Measurements from ENCODE around the gene THOP1.

THOP1 gene

GRCh38 chr19:2768365-2769132 is 16.8 kb upstream of the THOP1 start:
- DNase-seq (ENCODE audit: low read depth) = no peak
- H3K4me3 ChIP-seq (replicated peaks; ENCODE audit: low read depth, low read length) = no peak overlapping the region
- no peak for TF ChIP-seq CTCF (IDR thresholded peaks at IDR 0.05; ENCODE audit: low read length, missing control alignments)

DNA sequence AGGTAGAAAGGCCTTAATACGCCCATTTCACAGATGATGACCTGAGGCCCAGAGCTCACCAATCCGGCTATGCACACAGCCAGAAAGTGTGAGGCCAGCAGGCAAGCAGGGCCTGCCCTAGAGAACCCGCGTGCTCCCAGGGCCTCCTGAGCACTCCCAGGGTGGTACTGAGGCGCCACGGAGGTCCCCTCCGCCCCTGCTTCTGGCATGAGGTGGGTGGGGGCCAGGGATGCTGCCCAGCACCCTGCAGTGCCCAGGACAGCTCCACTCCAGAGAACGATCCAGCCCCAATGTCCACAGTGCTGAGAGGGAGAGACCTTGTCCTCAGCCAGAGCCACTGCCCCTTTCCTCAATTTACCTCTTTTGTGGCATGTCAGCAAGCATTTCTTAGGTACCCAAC is 16.1 kb upstream of the THOP1 start:
- TF ChIP-seq CTCF (IDR thresholded peaks at IDR 0.05; ENCODE audit: low read length, missing control alignments) = no peak
- DNase-seq (ENCODE audit: low read depth) = no peak
- H3K4me3 ChIP-seq (replicated peaks; ENCODE audit: low read depth, low read length) = no peak overlapping the region

DNA sequence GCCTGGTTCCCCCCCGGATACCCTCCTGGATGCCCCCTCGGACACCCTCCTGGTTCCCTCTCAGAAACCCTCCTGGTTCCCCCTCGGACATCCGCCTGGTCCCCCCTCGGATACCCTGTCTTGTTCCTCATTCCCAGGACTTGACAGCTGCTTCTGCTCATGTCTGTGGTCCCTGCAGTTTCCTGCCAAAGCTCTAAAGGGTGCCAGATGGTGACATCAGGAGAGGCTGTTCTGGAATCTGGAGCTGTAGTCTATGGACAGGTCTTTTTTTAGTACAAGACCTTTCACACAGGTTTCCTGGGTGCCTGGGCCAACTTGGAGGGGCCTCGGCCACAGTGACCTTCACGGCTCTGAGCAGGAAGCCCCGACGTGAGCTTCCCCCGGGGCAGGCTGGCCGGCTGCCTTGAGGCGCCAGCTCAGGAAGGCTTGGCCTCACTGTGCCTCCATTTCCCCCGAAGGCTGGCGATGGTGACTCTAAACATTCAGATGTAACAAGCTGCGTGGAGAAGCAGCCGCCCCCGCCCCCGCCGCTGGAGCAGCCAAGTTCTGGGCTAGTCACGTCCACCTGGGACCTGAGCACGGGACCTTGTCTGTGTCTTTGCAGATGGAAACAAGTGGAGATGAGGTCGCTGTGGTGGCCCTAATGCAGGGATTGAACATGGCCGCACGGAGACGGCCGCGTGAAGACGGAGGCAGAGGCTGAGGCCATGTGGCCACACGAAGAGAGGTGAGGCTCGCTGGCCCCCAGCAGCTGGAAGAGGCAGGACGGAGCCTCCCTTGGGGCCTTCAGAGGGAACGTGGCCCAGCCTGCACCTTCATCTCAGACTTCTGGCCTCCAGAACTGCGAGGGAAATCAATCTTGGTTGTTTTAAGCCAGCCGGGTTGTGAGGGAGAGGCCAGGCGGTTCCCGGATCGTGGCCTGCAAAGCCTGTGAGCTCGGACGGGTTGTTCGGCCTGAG is 15.0 kb upstream of the THOP1 start:
- H3K4me3 ChIP-seq (replicated peaks; ENCODE audit: low read depth, low read length) = no peak overlapping the region
- TF ChIP-seq CTCF (IDR thresholded peaks at IDR 0.05; ENCODE audit: low read length, missing control alignments) = no peak
- peak; percentile 74 for DNase-seq (ENCODE audit: low read depth)

- H3K4me3 ChIP-seq (replicated peaks; ENCODE audit: low read depth, low read length) = no peak overlapping the region
- DNase-seq (ENCODE audit: low read depth) = no peak
- no peak for TF ChIP-seq CTCF (IDR thresholded peaks at IDR 0.05; ENCODE audit: low read length, missing control alignments)
Observed at GRCh38 chr19:2771786-2772674, 13.3 kb upstream of the THOP1 start.

DNA sequence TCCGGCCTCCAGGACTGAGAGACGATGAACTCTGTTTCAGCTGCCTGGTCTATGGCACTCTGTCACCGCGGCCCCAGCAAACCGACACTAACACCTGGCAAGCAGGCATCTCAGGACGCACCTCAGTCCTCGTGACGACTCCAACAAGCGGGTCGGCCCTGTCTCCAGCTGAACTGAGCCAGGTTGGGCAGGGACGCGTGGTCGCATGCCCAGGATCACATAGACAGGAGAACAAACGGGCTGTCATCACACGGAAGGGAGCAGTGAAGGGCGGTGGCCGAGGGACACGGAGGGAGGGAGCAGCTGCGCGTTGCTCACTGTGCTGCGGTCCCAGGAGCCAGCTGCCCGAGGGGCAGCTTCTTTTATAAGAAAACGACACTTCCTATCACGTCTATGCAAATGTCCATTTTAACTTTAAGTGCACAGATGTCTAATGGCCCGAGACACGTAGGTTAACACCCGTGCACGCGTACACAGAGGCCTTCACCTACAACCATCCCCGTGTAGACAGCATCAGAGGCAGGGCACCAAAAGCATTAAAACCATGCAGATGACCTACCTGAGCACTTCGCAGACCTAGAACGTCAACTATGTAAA is 11.1 kb upstream of the THOP1 start:
- no peak for DNase-seq (ENCODE audit: low read depth)
- TF ChIP-seq CTCF (IDR thresholded peaks at IDR 0.05; ENCODE audit: low read length, missing control alignments) = no peak

DNA sequence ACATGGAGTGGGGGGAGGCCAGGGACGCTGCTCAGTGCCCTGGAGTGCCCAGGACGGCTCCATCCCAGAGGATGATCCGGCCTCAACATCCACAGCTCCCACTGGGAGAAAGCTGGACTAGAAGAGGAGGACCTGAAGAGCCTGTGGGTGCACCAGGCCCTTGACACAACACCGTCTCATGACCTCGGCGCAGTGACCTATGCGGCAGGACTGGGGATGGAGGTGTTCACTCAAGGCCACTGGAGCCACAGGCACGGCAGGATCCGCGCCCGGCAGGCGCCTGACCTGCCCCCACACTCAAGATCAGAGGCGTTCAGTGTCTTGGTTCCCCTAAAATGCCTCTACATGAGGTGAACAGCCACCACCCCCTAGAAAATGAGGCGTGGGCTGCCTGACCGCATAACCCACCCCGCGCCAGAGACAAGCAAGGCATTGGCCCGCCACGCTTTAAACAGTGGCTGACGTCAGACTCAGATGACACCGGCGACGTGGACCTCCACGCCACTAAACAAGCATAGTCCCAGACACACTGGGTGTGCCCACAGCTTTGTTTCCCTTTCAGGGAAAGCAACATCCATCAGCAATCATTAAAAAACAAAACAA is 10.2 kb upstream of the THOP1 start:
- no peak overlapping the region for H3K4me3 ChIP-seq (replicated peaks; ENCODE audit: low read depth, low read length)
- DNase-seq (ENCODE audit: low read depth) = no peak
- no peak for TF ChIP-seq CTCF (IDR thresholded peaks at IDR 0.05; ENCODE audit: low read length, missing control alignments)

More for the DNA sequence above, 11.1 kb upstream of the THOP1 start:
- H3K4me3 ChIP-seq (replicated peaks; ENCODE audit: low read depth, low read length) = no peak overlapping the region
